Breast epithelium (tissue), 4 donors: ENCODE measurements around the gene PDE10A. TPM values are rescaled to one million over a fixed set of nuclear protein-coding genes. Genes with fewer than 3 reads are reported as not detected.
"Not testable (repeated sequence)": the region's sequence is repeated elsewhere in the genome, so short reads cannot be mapped to it uniquely, and the experiment has no call there.

ENCODE experiments used
- DNase-seq, 2 donors: peaks; one replicate each; pipeline ENCODE4 v3.0.0-alpha.2; 2019; ENCODE audit warnings: low spot score in 2 of 2
- H3K27ac ChIP-seq, 2 donors: fragments of 200-600 bp; sonication (generic) in 1 of 2; one replicate each; pipeline ENCODE4 v1.5.1; 2016 to 2019; ENCODE audit warnings: mild to moderate bottlenecking in 1 of 2
- H3K27me3 ChIP-seq, 2 donors: fragments of 200-600 bp; sonication (generic) in 1 of 2; one replicate each; pipeline versions ENCODE4 v1.5.1 to v1.6.0; 2017 to 2019; ENCODE audit warnings: control low read depth in 1 of 2, mild to moderate bottlenecking in 1 of 2
- H3K36me3 ChIP-seq: fragments of 200-600 bp; one replicate; pipeline ENCODE4 v1.5.1; 2019
- H3K4me1 ChIP-seq, 2 donors: fragments of 200-600 bp; sonication (generic); one replicate each; pipeline ENCODE4 v1.5.1; 2016 to 2019; ENCODE audit warnings: control low read depth in 1 of 2
- H3K4me3 ChIP-seq, 3 donors: fragments of 200-600 bp; sonication (generic); 1 replicate in 2 of 3; 2 replicates in 1 of 3; pipeline ENCODE4 v1.5.1; 2016 to 2019; ENCODE audit warnings: mild to moderate bottlenecking in 3 of 3, moderate library complexity in 2 of 3
- H3K9me3 ChIP-seq, 2 donors: fragments of 200-600 bp; sonication (generic) in 1 of 2; one replicate each; pipeline ENCODE4 v1.5.1; 2016 to 2019; ENCODE audit warnings: control low read depth in 1 of 2
- POLR2A ChIP-seq: fragments of 450-650 bp; IDR thresholded peaks from one replicate; pipeline ENCODE4 v1.6.1; 2016; ENCODE audit warnings: antibody characterized with exemption, mild to moderate bottlenecking, moderate library complexity
- POLR2AphosphoS5 ChIP-seq, 3 donors: sonication (generic); formaldehyde crosslinking; IDR thresholded peaks; one replicate each; pipeline ENCODE4 v1.6.1; 2017; ENCODE audit warnings: antibody characterized with exemption in 3 of 3
- intact Hi-C: fragments of 100-400 bp; cut with DNase I; formaldehyde crosslinking; loops from one replicate; pipeline ENCODE4 v1.15.1; 2023; ENCODE audit warnings: low total_unique reads
- total RNA-seq, 3 donors: library from RNA; depleted of rRNA; stranded (reverse); fragments of >200 nt; gene quantifications; one replicate each; pipeline ENCODE4 v1.1.0, GENCODE V29; 2016
- TF ChIP-seq, protein P1 (sequence below), 3 donors: fragments of 450-650 bp; IDR thresholded peaks; one replicate each; pipeline ENCODE4 v1.5.1; 2016 to 2017; ENCODE audit warnings: antibody characterized with exemption in 3 of 3, mild to moderate bottlenecking in 3 of 3, moderate library complexity in 3 of 3

The PDE10A gene
- total RNA-seq, 3 donors from 2014 or later, result 2.7 to 22.0 (median 12.6) TPM

GRCh38 chr6:165515963-165516624 is 146.9 kb downstream of the PDE10A start:
- no peaks in the 10 kb centered on the region for H3K36me3 ChIP-seq
- no peaks in the 10 kb centered on the region for H3K27me3 ChIP-seq
- H3K27ac ChIP-seq, result no peak overlapping the region
- no peak overlapping the region for H3K4me3 ChIP-seq
- intact Hi-C loops, result no loop called here
- no peaks in the 10 kb centered on the region for H3K4me1 ChIP-seq
- TF ChIP-seq POLR2AphosphoS5 (IDR thresholded peaks at IDR 0.05), result no peak
- TF ChIP-seq POLR2A, result no peak
- TF ChIP-seq, protein P1, sequence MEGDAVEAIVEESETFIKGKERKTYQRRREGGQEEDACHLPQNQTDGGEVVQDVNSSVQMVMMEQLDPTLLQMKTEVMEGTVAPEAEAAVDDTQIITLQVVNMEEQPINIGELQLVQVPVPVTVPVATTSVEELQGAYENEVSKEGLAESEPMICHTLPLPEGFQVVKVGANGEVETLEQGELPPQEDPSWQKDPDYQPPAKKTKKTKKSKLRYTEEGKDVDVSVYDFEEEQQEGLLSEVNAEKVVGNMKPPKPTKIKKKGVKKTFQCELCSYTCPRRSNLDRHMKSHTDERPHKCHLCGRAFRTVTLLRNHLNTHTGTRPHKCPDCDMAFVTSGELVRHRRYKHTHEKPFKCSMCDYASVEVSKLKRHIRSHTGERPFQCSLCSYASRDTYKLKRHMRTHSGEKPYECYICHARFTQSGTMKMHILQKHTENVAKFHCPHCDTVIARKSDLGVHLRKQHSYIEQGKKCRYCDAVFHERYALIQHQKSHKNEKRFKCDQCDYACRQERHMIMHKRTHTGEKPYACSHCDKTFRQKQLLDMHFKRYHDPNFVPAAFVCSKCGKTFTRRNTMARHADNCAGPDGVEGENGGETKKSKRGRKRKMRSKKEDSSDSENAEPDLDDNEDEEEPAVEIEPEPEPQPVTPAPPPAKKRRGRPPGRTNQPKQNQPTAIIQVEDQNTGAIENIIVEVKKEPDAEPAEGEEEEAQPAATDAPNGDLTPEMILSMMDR (IDR thresholded peaks at IDR 0.05), result no peak
- no peak for DNase-seq
- H3K9me3 ChIP-seq, result no peaks in the 10 kb centered on the region

DNA sequence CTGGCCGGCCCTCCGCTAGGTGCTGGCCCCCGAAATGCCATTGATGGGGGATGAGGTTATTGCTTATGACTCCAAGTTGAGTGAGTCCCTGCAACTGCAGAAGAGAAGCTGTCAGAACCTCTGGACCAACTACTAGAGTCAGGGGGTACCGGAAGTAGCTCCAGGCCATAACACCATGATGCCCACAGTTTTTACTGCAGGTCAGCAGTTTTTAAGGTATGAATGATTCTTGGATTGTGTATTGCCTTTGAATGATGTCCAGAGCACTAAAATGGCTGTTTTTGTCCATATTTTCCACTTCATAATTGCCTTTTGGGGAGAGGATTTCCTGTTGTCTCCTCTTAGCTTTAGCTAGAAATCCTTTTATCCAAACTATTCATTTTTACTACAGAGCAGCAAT is 148.4 kb downstream of the PDE10A start:
- no peak overlapping the region for H3K4me3 ChIP-seq
- no peaks in the 10 kb centered on the region for H3K27me3 ChIP-seq
- no peaks in the 10 kb centered on the region for H3K36me3 ChIP-seq
- intact Hi-C loops, result no loop called here
- no peak overlapping the region for H3K27ac ChIP-seq
- H3K4me1 ChIP-seq, result no peaks in the 10 kb centered on the region
- no peaks in the 10 kb centered on the region for H3K9me3 ChIP-seq
- no peak for TF ChIP-seq POLR2A
- TF ChIP-seq POLR2AphosphoS5 (IDR thresholded peaks at IDR 0.05), result no peak
- TF ChIP-seq, protein P1 (IDR thresholded peaks at IDR 0.05), result no peak
- DNase-seq, result no peak

DNA sequence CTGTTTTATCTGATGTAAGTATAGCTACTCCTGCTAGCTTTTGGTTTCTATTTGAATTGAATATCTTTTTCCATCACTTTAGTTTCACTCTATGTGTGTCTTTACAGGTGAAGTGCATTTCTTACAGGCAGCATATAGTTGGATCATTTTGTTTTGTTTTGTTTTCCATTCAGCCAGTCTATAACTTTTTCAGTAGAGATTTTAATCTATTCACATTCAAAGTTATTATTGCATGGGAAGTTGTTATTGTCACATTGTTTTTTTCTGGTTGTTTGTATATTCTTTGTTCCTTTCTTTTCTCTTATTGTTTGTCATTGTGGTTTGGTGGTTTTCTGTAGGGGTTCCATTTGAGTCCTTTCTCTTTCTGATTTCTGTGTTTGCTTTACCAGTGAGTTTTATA is 151.2 kb downstream of the PDE10A start:
- no peaks in the 10 kb centered on the region for H3K27me3 ChIP-seq
- H3K4me3 ChIP-seq, result no peak overlapping the region
- TF ChIP-seq POLR2AphosphoS5 (IDR thresholded peaks at IDR 0.05) (no peak), POLR2A (no peak)
- TF ChIP-seq, protein P1 (IDR thresholded peaks at IDR 0.05), result no peak
- H3K9me3 ChIP-seq, result no peaks in the 10 kb centered on the region
- H3K27ac ChIP-seq, result no peak overlapping the region
- no peak for DNase-seq
- H3K4me1 ChIP-seq, result no peaks in the 10 kb centered on the region
- no peaks in the 10 kb centered on the region for H3K36me3 ChIP-seq
- intact Hi-C loops, result no loop called here

- Histone ChIP-seq H3K4me1 (no peaks in the 10 kb centered on the region), H3K9me3 (no peaks in the 10 kb centered on the region), H3K4me3 (no peak overlapping the region), H3K36me3 (no peaks in the 10 kb centered on the region), H3K27ac (no peak overlapping the region), H3K27me3 (no peaks in the 10 kb centered on the region)
- intact Hi-C loops, result no loop called here
- DNase-seq, result no peak
- TF ChIP-seq POLR2AphosphoS5 (IDR thresholded peaks at IDR 0.05), result no peak
- TF ChIP-seq, protein P1 (IDR thresholded peaks at IDR 0.05), result no peak
- TF ChIP-seq POLR2A, result no peak
These were observed 154.6 kb downstream of the PDE10A start for GRCh38 chr6:165508321-165508869.

DNA sequence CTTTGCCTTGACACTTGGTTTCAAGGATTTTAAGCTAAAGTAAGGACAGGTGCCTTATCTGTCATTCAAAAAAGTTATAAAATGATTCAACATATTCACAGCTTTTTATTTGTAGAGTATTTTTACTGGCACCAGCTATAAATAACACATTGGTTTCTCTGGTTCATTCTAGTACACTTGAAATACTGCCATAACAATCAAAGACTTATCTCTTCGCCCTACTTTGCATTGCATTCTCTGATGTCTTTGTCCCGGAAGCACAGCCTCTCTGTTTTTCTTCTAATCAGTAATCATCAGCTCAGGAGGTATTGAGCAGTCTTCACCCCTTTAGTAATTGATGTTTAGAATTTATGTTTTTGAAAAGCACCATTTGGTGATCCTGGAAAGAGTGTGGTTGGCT is 156.4 kb downstream of the PDE10A start:
- TF ChIP-seq, protein P1 (IDR thresholded peaks at IDR 0.05), result no peak
- no peak for TF ChIP-seq POLR2A
- TF ChIP-seq POLR2AphosphoS5 (IDR thresholded peaks at IDR 0.05), result no peak
- intact Hi-C loops, result no loop called here
- H3K27me3 ChIP-seq, result no peaks in the 10 kb centered on the region
- no peaks in the 10 kb centered on the region for H3K4me1 ChIP-seq
- no peak for DNase-seq
- H3K36me3 ChIP-seq, result no peaks in the 10 kb centered on the region
- H3K9me3 ChIP-seq, result no peaks in the 10 kb centered on the region
- no peak overlapping the region for H3K4me3 ChIP-seq
- no peak overlapping the region for H3K27ac ChIP-seq

DNA sequence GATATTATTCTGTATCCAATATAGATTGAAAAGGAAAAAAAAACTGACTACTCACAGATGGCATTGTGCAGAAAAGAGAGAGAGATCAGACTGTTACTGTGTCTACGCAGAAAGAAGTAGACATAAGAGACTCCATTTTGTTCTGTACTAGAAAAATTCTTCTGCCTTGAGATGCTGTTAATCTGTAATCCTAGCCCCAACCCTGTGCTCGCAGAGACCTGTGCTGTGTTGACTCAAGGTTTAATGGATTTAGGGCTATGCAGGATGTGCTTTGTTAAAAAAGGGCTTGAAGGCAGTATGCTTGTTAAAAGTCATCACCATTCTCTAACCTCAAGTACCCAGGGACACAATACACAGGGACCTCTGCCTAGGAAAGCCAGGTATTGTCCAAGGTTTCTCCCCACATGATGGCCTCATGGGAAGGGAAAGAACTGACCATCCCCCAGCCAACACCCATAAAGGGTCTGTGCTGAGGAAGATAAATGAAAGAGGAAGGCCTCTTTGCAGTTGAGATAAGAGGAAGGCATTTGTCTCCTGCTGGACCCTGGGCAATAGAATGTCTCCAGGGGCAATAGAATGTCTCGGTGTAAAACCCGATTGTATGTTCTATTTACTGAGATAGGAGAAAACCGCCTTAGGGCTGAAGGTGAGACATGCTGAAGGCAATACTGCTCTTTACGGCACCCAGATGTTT is 162.7 kb downstream of the PDE10A start:
- H3K36me3 ChIP-seq, H3K4me1 ChIP-seq, H3K27ac ChIP-seq, intact Hi-C loops, H3K27me3 ChIP-seq, H3K4me3 ChIP-seq, DNase-seq, H3K9me3 ChIP-seq: not testable (repeated sequence)
